DMS79 treated with DMSO at 0.1 percent for 48 hours (cell line): ENCODE data around the gene ABCC1.
A peak's percentile ranks its signal among the peaks of the same experiment; 100 is the strongest.
"Not testable (repeated sequence)": the region's sequence is repeated elsewhere in the genome, so short reads cannot be mapped to it uniquely, and the experiment has no call there.

ENCODE experiments used
- DNase-seq: peaks from one replicate; lab custom pipeline; 2025; lab: John Stamatoyannopoulos, UW

The ABCC1 gene

DNA sequence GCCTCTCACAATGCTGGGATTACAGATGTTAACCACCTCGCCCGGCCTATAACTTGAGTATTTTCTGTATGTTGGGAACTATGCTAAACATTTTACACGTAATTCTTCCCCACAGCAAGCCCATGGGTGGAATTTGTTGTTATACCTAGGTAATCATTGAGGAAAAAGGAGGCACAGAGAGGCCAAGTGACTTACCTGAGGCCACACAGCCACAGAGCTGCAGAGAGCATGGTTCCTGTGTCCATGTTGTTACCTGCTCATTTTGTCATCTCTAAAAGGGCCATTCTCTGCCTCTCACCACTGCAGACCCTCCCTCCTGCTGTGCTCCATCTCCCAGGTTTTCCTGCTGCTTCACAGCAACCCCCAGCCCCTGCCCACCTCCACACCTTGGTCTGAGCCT is 135.5 kb downstream of the ABCC1 start:
- DNase-seq: no peak

DNA sequence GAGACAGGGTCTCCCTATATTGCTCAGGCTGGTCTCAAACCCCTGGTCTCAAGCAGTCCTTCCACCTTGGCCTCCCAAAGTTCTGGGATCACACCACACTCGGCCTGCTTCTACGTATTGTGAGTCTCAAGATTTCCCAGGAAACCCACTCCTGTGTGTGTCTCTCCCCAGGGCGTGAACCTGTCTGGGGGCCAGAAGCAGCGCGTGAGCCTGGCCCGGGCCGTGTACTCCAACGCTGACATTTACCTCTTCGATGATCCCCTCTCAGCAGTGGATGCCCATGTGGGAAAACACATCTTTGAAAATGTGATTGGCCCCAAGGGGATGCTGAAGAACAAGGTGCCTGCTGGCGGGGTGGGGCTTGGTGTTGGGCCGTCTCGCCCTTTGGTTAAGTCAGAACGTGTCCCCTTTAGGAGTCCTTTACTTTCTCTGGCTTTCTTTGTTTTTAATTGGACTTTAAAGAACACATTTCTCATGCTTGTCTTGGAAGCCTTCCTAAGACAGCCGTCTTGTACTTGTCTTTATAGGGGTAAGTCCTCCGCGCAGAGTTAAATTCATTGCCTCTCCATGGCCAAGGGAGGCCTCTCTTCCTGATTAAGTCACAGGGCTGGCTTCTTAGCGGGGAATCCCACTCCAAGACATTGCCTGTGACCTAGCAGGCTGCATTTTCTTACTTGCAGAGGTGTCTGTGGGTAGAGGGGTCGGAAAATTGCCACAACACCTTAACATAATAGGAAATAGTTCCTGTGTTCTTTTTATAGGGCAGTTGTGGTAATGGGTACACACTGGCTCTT is 137.4 kb downstream of the ABCC1 start:
- no peak for DNase-seq

- no peak for DNase-seq
Observed at GRCh38 chr16:16090238-16090637, 140.8 kb downstream of the ABCC1 start.

DNA sequence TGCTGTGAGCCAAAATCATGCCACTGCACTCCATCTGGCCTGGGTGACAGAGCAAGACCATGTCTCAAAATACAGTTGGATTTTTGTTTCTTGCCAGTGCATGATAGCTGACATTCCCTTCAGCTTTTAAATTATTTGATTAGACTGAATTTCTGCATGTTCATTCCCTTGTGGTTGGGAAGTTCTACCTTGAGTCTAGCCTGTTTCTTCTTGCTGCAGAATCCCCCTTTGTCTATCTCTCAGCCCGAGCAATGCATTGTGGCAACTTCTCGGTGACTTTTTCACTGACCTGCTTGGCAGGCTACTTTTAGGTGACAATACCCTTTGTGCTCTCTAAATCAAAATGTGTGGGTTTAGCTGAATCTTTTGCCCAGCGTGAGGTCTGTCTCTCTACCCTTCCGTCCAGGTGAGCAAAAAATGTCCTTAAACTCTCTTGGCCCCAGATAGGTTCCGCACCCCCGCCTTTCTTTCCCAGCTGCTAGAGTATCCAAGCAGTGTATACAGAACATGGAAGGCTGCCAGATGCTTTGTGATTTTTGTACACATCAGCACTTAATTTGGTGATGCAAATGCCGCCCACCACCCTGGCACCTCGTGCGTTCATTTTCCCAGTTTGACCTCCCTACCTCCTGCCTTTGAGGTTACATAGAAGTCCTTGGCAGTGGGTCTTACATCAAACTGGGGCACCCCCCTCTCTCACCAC is 143.7 kb downstream of the ABCC1 start:
- peak; percentile 76 for DNase-seq

- DNase-seq: no peak
Observed at GRCh38 chr16:16093628-16094332, 144.4 kb downstream of the ABCC1 start.

DNA sequence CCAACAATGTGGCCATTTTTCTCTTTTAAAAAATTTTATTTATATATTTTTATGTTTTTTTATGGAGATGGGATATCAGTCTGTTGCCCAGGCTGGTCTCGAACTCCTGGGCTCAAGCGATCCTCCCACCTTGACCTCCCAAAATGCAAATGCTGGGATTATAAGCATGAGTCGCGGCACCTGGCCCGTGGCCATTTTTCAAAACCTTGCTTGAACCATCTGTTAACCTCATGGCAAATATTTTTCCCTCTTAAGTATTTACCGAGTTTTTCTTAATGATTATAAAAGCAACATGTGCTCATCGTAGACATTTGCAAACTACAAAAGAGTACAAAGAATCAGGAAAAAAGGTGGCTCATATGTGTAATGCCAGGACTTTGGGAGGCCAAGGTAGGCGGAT is 146.2 kb downstream of the ABCC1 start:
- DNase-seq: no peak

DNA sequence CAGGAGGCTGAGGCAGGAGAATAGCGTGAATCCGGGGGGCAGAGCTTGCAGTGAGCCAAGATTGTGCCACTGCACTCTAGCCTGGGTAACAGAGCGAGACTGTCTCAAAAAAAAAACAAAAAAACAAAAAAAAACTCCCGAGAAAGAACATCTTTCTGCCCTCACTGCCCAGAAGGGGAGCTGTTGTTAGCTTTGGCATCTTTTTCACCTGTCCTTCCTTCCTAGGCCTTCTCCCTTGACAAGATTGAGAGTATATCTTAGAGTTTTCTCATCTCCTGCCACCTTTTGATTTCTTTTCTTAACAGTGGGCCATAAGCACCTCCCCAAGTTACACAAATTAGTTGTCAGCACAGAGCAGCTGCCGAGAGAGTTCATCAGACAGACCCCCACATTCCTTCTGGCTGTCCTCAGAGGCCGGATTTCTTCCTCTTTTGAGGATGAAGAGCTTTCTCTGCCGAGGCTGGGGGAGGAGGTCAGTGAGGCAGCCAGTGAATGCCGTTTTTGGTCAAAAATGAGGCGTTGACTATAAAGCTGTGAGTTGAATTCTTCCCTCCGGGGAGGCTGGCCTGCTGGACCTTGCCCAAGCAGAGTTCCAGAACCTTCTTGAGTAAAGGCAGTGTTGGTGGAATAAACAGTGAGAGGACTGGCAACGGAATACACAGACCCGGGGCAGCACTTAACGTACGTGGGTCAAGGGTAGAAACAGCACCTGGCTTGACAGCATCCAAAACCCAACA is 146.9 kb downstream of the ABCC1 start:
- no peak for DNase-seq

DNA sequence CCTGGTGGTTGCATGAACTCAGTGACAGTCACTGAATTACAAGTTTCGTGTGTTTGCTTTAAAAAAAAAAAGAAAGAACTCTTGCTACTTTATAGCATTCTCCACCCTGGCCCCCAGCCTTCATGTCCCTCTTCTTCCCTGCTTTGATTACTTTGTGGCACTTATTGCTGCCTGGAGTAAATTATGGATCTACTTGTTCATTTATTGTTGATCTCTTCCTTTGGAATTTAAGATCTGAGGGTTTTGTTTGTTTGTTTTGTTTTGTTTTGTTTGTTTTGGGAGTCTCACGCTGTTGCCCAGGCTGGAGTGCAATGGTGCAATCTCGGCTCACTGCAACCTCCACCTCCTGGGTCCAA is 147.4 kb downstream of the ABCC1 start:
- DNase-seq: no peak

DNA sequence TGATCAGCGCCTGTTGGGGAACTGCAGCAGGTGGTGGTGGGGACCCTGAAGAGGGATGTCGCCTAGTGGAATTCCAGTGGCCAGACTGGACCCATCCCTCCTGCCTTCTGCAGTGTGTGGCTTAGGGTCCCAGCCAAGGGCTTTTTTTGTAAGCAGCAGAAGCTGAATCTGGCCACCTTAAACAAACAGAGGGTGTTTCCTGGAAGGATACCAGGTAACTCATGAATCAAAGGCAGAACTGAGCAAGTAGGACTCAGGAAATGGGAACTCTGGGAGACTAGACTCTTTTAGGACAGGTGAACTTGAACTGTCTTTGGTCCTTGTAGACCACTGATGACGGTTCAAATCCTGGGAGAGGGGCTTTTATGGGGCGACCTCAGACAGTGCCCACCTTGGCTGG is 149.9 kb downstream of the ABCC1 start:
- no peak for DNase-seq

GRCh38 chr16:16100631-16101030 is 151.2 kb downstream of the ABCC1 start:
- DNase-seq: no peak

DNA sequence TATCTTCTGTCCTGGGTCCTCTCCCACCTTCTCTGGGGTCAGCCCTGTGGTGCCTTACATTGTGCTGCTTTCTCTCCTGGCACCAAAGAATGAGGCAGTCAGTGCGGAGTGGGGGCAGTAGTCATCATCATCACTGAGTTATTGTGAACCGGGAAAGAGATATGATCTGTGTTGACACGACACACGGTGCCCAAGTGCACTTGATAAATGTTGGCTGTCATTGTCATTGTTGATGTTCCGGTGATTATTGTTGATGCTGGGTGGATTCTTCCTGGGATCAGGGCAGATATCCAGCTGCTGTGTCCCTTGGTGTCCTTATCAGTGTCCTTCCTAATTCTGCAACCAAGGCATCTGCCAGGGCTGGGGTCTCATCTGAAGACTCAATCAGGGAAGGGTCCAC is 152.2 kb downstream of the ABCC1 start:
- DNase-seq: no peak

- DNase-seq: no peak
Observed at GRCh38 chr16:16102738-16103137, 153.3 kb downstream of the ABCC1 start.

- not testable (repeated sequence) for DNase-seq
Observed at GRCh38 chr16:16104132-16104803, 154.9 kb downstream of the ABCC1 start.

DNA sequence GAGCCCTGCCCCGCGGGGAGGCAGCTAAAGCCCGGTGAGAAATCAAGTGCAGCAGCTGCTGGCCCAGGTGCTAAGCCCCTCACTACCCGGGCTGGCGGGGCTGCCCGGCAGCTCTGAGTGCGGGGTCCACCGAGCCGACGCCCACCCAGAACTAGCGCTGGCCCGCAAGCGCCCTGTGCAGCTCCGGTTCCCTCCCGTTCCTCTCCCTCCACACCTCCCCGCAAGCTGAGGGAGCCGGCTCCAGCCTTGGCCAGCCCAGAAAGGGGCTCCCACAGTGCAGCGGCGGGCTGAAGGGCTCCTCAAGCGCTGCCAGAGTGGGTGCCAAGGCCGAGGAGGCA is 155.4 kb downstream of the ABCC1 start:
- DNase-seq: not testable (repeated sequence)

- DNase-seq: no peak
Observed at GRCh38 chr16:16105646-16106045, 156.2 kb downstream of the ABCC1 start.

- DNase-seq: no peak
Observed at GRCh38 chr16:16106466-16106865, 157.1 kb downstream of the ABCC1 start.

GRCh38 chr16:16107839-16108238 is 158.4 kb downstream of the ABCC1 start:
- DNase-seq: no peak

DNA sequence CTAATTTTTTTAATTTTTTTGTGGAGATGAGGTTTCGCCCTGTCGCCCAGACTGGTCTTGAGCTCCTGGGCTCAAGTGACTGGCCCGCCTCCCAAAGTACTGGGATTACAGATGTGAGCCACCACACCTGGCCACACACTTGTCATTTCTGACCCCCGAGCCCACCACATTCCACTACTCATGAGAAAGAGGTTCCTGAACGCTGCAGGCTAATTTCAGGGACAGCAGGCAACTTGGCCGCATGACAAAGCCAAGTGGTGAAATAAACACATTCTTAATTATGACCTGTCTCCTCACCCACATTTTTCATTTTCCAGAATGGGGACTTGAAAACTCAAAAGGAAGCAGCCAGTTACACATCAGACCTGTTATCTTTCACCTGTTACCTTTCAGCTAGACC is 159.3 kb downstream of the ABCC1 start:
- DNase-seq: no peak

GRCh38 chr16:16109453-16110110 is 160.2 kb downstream of the ABCC1 start:
- no peak for DNase-seq

DNA sequence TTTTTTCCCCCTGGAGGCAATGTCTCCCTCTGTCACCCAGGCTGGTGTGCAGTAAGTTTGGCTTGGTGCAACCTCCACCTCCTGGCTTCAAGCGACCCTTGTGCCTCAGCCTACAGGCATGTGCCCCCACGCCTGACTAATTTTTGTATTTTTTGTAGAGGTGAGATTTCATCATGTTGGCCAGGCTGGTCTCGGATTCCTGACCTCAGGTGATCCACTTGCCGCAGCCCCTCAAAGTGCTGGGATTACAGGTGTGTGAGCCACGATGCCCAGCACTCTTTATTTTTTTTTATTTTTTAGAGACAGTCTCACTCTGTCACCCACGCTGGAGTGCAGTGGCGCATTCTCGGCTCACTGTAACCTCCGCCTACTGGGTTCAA is 160.7 kb downstream of the ABCC1 start:
- DNase-seq: no peak

DNA sequence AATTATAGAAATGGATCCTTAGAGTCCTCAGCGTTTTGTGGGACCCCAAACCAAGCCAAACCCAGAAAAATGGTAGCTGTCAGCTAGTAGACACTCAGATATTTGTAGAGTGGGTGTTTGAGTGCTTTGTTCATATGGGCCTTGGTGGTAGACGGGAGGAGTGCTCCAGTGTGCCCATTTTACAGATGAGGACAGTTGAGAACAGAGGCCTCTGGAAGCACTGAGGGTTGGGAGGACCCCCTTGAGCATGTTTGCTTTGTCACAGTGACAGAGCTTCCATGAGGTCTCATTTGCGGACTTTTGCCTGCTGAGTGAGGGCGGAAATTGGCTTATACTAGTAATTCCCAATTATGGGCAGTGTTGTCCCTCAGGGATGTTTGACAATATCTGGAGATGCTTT is 162.2 kb downstream of the ABCC1 start:
- no peak for DNase-seq
